Activated T-helper 1 cell treated with anti-CD3 and anti-CD28 coated beads, Interleukin-2, amount 50 U/mL, for 16 hours (primary cell): ENCODE measurements around the gene SPO11.
"Not testable (repeated sequence)": the region's sequence is repeated elsewhere in the genome, so short reads cannot be mapped to it uniquely, and the experiment has no call there.

Experiments used
- DNase-seq, 2 donors: peaks; one replicate each; pipeline ENCODE4 v3.0.0-alpha.2; 2020; ENCODE audit warnings: low read depth in 1 of 2, low spot score in 1 of 2

The SPO11 gene

GRCh38 chr20:57335392-57335791, 5.8 kb downstream of the SPO11 start:
- no peak for DNase-seq

- no peak for DNase-seq
Measured at GRCh38 chr20:57341663-57342062, 12.1 kb downstream of the SPO11 start.

GRCh38 chr20:57342829-57343228, 13.2 kb downstream of the SPO11 start:
- no peak for DNase-seq

GRCh38 chr20:57346477-57346876, 16.9 kb downstream of the SPO11 start:
- peak; percentile 20 to 31 for DNase-seq

GRCh38 chr20:57347393-57347792, 17.8 kb downstream of the SPO11 start:
- no peak for DNase-seq

GRCh38 chr20:57348200-57348921, 18.8 kb downstream of the SPO11 start:
- DNase-seq, result not testable (repeated sequence)

- DNase-seq, result not testable (repeated sequence)
Measured at GRCh38 chr20:57348922-57349574, 19.4 kb downstream of the SPO11 start.

- no peak for DNase-seq
Measured at GRCh38 chr20:57350081-57350710, 20.6 kb downstream of the SPO11 start.

GRCh38 chr20:57350726-57351041, 21.1 kb downstream of the SPO11 start:
- not testable (repeated sequence) for DNase-seq

- peak; percentile 83 to 84 for DNase-seq
Measured at GRCh38 chr20:57351042-57351783, 21.6 kb downstream of the SPO11 start, which contains the start of gene RAE1. RAE1 (plus strand) TSS chr20:57351255; CDS start chr20:57354039, 2,784 bp downstream.

- DNase-seq, result no peak
Measured at GRCh38 chr20:57352305-57352704, 22.7 kb downstream of the SPO11 start.

- DNase-seq, result no peak
Measured at GRCh38 chr20:57353351-57353750, 23.7 kb downstream of the SPO11 start.

- DNase-seq, result no peak
Measured at GRCh38 chr20:57361517-57361916, 31.9 kb downstream of the SPO11 start.

GRCh38 chr20:57364451-57364850, 34.8 kb downstream of the SPO11 start:
- DNase-seq, result no peak

- DNase-seq, result no peak
Measured at GRCh38 chr20:57369596-57369995, 40.0 kb downstream of the SPO11 start.

- DNase-seq, result no peak
Measured at GRCh38 chr20:57370316-57370715, 40.7 kb downstream of the SPO11 start.

GRCh38 chr20:57371363-57371762, 41.8 kb downstream of the SPO11 start:
- DNase-seq, result no peak

- DNase-seq, result no peak
Measured at GRCh38 chr20:57372157-57372556, 42.6 kb downstream of the SPO11 start.

GRCh38 chr20:57372581-57373350, 43.2 kb downstream of the SPO11 start:
- no peak for DNase-seq

GRCh38 chr20:57374343-57374930, 44.8 kb downstream of the SPO11 start:
- DNase-seq, result no peak
